Measurements from ENCODE around the gene CYP4B1.
"Not testable (repeated sequence)": the region's sequence is repeated elsewhere in the genome, so short reads cannot be mapped to it uniquely, and the experiment has no call there.

The CYP4B1 gene

DNA sequence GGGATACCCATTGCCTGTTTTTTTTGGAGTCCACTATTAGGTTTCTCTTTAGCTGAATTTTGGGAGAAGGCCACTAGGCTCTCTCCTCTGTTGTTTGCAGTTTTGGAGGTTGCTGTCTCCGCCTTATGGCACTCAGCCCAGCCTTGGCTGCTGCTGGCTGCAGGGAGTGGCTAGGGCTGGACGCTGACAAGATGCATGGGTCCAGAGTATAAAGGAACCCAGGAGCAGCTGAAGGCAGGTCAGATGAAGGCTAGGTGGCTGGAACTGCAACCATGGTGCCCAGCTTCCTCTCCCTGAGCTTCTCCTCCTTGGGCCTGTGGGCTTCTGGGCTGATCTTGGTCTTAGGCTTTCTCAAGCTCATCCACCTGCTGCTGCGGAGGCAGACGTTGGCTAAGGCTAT, at the start of gene CYP4B1:
Gene CYP4B1, plus strand, starts transcription at position 237 of the 400 bp plus-strand sequence. Its CDS starts 36 bp downstream, at position 273.
- H3K36me3 ChIP-seq: no peaks in the 10 kb centered on the region
- TF ChIP-seq, protein P1, sequence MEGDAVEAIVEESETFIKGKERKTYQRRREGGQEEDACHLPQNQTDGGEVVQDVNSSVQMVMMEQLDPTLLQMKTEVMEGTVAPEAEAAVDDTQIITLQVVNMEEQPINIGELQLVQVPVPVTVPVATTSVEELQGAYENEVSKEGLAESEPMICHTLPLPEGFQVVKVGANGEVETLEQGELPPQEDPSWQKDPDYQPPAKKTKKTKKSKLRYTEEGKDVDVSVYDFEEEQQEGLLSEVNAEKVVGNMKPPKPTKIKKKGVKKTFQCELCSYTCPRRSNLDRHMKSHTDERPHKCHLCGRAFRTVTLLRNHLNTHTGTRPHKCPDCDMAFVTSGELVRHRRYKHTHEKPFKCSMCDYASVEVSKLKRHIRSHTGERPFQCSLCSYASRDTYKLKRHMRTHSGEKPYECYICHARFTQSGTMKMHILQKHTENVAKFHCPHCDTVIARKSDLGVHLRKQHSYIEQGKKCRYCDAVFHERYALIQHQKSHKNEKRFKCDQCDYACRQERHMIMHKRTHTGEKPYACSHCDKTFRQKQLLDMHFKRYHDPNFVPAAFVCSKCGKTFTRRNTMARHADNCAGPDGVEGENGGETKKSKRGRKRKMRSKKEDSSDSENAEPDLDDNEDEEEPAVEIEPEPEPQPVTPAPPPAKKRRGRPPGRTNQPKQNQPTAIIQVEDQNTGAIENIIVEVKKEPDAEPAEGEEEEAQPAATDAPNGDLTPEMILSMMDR (IDR thresholded peaks at IDR 0.05): no peak

DNA sequence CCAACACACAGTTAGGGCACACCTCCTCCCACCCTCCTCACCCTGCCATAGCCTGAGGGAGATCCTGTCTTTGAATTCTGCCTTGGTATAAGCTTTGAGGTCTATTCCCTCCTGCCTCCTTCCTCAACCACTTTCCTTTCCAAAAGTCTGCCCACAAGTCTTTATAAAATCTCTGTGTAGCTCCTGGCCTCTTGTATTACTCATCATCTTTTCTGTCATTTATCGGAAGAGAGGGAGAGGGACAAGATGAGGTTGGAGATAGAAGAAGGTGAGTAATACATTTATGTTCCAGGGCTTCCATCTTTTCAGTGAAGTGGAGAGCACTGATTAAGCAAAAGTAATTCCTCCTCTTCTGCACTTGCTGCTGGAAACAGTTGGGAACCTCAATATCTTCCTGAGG, 49.4 kb upstream of the CYP4B1 start:
- no peaks in the 10 kb centered on the region for H3K36me3 ChIP-seq
- H3K4me1 ChIP-seq (ENCODE audit: control insufficient read depth in 1 of 2, insufficient read depth in 1 of 2, low read depth in 1 of 2, low read length in 1 of 2): no peaks in the 10 kb centered on the region
- TF ChIP-seq, protein P1 (IDR thresholded peaks at IDR 0.05): no peak
- peaks cover 88% of the 10 kb centered on the region for H3K27me3 ChIP-seq
- H3K4me3 ChIP-seq (ENCODE audit: low read depth in 1 of 2, low read length in 1 of 2): no peak overlapping the region
- H3K27ac ChIP-seq: no peak overlapping the region
- no peaks in the 10 kb centered on the region for H3K9me3 ChIP-seq

More for the DNA sequence above, at the start of gene CYP4B1:
- Histone ChIP-seq H3K27me3 (peaks cover 7% of the 10 kb centered on the region), H3K27ac (no peak within 1 kb of the TSS), H3K9me3 (no peaks in the 10 kb centered on the region), H3K4me3 (ENCODE audit: low read depth in 1 of 2, low read length in 1 of 2) (no peak within 1 kb of the TSS), H3K4me1 (ENCODE audit: control insufficient read depth in 1 of 2, insufficient read depth in 1 of 2, low read depth in 1 of 2, low read length in 1 of 2) (no peaks in the 10 kb centered on the region)

DNA sequence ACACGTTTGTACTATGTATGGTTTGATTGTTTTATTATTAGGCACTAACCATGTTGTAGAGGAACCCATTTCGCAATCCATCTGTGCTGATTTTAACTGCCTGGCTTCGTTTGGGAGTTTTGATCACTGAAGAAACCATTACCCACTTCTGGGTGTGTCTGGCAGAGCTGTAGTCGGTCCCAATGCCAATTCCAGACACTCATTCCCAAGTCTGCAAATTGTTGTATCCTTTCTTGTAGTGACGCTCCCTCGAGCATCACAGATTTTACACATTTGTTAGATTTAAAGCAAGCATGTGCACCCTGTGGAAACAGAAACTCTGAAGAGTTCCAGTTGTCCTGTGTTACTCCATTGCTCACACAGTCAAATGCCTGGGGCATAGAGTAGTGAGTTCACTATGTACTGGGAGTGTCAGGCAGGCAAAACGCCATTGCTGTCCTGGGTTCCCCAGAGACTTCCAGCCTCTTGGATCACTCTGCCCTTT, 48.9 kb upstream of the CYP4B1 start:
- H3K4me1 ChIP-seq (ENCODE audit: control insufficient read depth in 1 of 2, insufficient read depth in 1 of 2, low read depth in 1 of 2, low read length in 1 of 2): no peaks in the 10 kb centered on the region
- H3K4me3 ChIP-seq (ENCODE audit: low read depth in 1 of 2, low read length in 1 of 2): no peak overlapping the region
- peaks cover 83% of the 10 kb centered on the region for H3K27me3 ChIP-seq
- H3K27ac ChIP-seq: no peak overlapping the region
- H3K36me3 ChIP-seq: no peaks in the 10 kb centered on the region
- TF ChIP-seq, protein P1 (IDR thresholded peaks at IDR 0.05): no peak
- no peaks in the 10 kb centered on the region for H3K9me3 ChIP-seq

DNA sequence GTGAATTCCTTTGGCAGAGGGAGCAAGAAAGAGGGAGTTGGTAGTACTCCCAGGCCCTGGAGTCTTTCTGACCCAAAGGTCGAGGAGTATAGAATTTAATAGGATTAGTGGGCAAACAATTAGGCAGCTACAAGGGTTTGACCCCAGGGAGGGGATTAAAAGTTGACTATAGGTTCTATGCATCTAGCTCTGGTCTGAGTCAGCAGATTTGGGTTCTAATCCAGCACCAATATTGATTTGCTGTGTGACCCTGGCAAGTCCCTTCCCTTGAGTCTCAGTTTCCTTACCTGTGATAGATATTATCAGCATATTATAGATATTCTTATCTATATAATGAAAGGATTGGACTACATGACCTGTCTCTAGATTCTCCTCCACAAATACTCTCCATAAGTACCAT, 44.9 kb upstream of the CYP4B1 start:
- no peaks in the 10 kb centered on the region for H3K36me3 ChIP-seq
- TF ChIP-seq, protein P1 (IDR thresholded peaks at IDR 0.05): no peak
- H3K4me1 ChIP-seq (ENCODE audit: control insufficient read depth in 1 of 2, insufficient read depth in 1 of 2, low read depth in 1 of 2, low read length in 1 of 2): no peaks in the 10 kb centered on the region
- H3K27me3 ChIP-seq: peaks cover 67% of the 10 kb centered on the region
- H3K4me3 ChIP-seq (ENCODE audit: low read depth in 1 of 2, low read length in 1 of 2): no peak overlapping the region
- no peak overlapping the region for H3K27ac ChIP-seq
- no peaks in the 10 kb centered on the region for H3K9me3 ChIP-seq

DNA sequence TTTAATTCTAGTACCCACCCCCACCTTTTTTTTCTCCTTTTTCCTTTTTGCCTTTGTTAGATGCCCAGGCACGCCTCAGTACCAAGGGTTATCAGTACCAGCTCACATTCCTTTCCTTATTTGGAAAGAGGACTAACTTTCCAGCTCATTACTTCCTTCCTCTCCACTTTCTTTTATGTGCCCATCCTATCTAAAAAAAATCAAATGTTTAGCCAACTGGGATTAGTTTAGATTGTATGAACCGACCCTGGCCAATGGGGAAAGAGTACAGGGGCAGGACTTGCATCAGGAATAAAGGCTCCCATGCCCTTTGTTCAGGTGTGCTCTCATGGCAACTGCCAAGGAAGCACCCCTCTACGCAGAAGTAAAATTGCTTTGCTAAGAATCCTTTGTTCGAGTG, 44.1 kb upstream of the CYP4B1 start:
- not testable (repeated sequence) for H3K4me3 ChIP-seq (ENCODE audit: low read depth in 1 of 2, low read length in 1 of 2)

DNA sequence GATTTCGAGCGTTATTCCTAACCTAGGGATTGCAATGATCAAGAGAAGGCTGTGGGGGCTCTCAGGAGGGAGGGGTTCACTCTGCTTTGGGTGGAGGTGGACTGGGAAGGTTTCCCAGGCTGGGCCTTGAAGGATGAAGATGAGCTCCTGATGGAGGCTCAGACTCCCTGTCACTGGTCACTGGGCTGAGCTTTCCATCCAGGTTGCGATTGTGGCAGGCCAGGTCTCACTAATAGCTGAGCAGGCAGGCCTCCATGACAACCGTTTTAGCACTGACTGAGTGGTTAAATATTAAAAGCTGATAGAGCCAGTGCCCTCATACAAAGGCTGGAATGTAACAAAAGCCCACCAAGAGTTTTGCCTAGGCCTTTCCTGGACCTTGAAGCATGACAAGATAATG, 43.7 kb upstream of the CYP4B1 start:
- H3K4me3 ChIP-seq (ENCODE audit: low read depth in 1 of 2, low read length in 1 of 2): no peak overlapping the region
- H3K27me3 ChIP-seq: peaks cover 68% of the 10 kb centered on the region
- no peaks in the 10 kb centered on the region for H3K4me1 ChIP-seq (ENCODE audit: control insufficient read depth in 1 of 2, insufficient read depth in 1 of 2, low read depth in 1 of 2, low read length in 1 of 2)
- no peaks in the 10 kb centered on the region for H3K9me3 ChIP-seq
- TF ChIP-seq, protein P1 (IDR thresholded peaks at IDR 0.05): no peak
- H3K27ac ChIP-seq: no peak overlapping the region
- H3K36me3 ChIP-seq: no peaks in the 10 kb centered on the region

More for the DNA sequence above, 44.1 kb upstream of the CYP4B1 start:
- H3K9me3 ChIP-seq; H3K4me1 ChIP-seq (ENCODE audit: control insufficient read depth in 1 of 2, insufficient read depth in 1 of 2, low read depth in 1 of 2, low read length in 1 of 2); H3K27ac ChIP-seq; H3K36me3 ChIP-seq: not testable (repeated sequence)
- peaks cover 70% of the 10 kb centered on the region for H3K27me3 ChIP-seq

All from neutrophil (primary cell).